DND-41 (cell line): Measurements from ENCODE around the gene SERPINA5.

ENCODE experiments used
- ATAC-seq: fragments of 200-7000 bp; cut with Tn5 transposase; 3 replicates; pipeline ENCODE4 v1.9.1; 2021; ENCODE audit warnings: low read depth; ENCODE audit not compliant: insufficient read depth
- DNase-seq: peaks from one replicate; pipeline ENCODE4 v3.0.0-alpha.2; 2020
- H2AFZ ChIP-seq: 2 replicates; pipeline ENCODE4 v1.6.0; 2012; ENCODE audit warnings: low read depth, low read length
- H3K27ac ChIP-seq: 2 replicates; pipeline ENCODE4 v1.5.1; 2012; ENCODE audit warnings: low read length, inconsistent platforms
- H3K27me3 ChIP-seq: fragments of 200-600 bp; sonication (generic); 2 replicates; pipeline ENCODE4 v1.6.0; 2012; ENCODE audit warnings: low read length, mild to moderate bottlenecking, inconsistent platforms; ENCODE audit not compliant: insufficient read depth, poor library complexity
- H3K36me3 ChIP-seq: 2 replicates; pipeline ENCODE4 v1.5.1; 2012; ENCODE audit warnings: low read length, inconsistent platforms; ENCODE audit not compliant: insufficient read depth
- H3K4me1 ChIP-seq: 2 replicates; pipeline ENCODE4 v1.5.1; 2012; ENCODE audit warnings: mild to moderate bottlenecking, low read length; ENCODE audit not compliant: insufficient read depth
- H3K4me2 ChIP-seq: 2 replicates; pipeline ENCODE4 v1.6.0; 2012; ENCODE audit warnings: mild to moderate bottlenecking, moderate library complexity, low read length, inconsistent platforms; ENCODE audit not compliant: insufficient read depth
- H3K4me3 ChIP-seq, 2 experiments: fragments of 200-600 bp in 1 of 2; shearing (Covaris generic) in 1 of 2; 2 replicates each; pipeline ENCODE4 v1.5.1; 2012 to 2016; ENCODE audit warnings: inconsistent platforms in 2 of 2, low read length in 2 of 2, mild to moderate bottlenecking in 2 of 2, low read depth in 1 of 2, moderate library complexity in 1 of 2
- H3K79me2 ChIP-seq: 2 replicates; pipeline ENCODE4 v1.6.0; 2012; ENCODE audit warnings: low read length, inconsistent platforms; ENCODE audit not compliant: insufficient read depth
- H3K9ac ChIP-seq: 2 replicates; pipeline ENCODE4 v1.6.0; 2012; ENCODE audit warnings: low read depth, mild to moderate bottlenecking, inconsistent platforms, low read length, moderate library complexity
- H3K9me3 ChIP-seq: 2 replicates; pipeline ENCODE4 v1.5.1; 2012; ENCODE audit warnings: low read length, moderate library complexity, mild to moderate bottlenecking, inconsistent platforms; ENCODE audit not compliant: insufficient read depth, severe bottlenecking
- H4K20me1 ChIP-seq: 2 replicates; pipeline ENCODE4 v1.6.0; 2012; ENCODE audit warnings: low read length; ENCODE audit not compliant: insufficient read depth
- CTCF ChIP-seq: IDR thresholded peaks from 2 replicates; pipeline ENCODE4 v1.5.1; 2012; ENCODE audit warnings: borderline replicate concordance, low read length, moderate library complexity, mild to moderate bottlenecking; ENCODE audit not compliant: poor library complexity, severe bottlenecking; ENCODE audit errors: extremely low read depth
- EZH2 ChIP-seq: IDR thresholded peaks from 3 replicates; pipeline ENCODE4 v1.6.1; 2012; ENCODE audit warnings: borderline replicate concordance, low read depth, mild to moderate bottlenecking, moderate library complexity, low read length, inconsistent platforms; ENCODE audit not compliant: severe bottlenecking

SERPINA5 gene

GRCh38 chr14:94584591-94585280, 3.5 kb downstream of the SERPINA5 start:
- H3K27me3 ChIP-seq = no peaks in the 10 kb centered on the region
- H4K20me1 ChIP-seq = no peaks in the 10 kb centered on the region
- no peak overlapping the region for H3K27ac ChIP-seq
- H3K4me2 ChIP-seq = no peak overlapping the region
- TF ChIP-seq CTCF (no peak), EZH2 (no peak)
- no peak overlapping the region for H3K4me3 ChIP-seq
- H2AFZ ChIP-seq = no peak overlapping the region
- H3K9ac ChIP-seq = no peak overlapping the region
- H3K36me3 ChIP-seq = no peaks in the 10 kb centered on the region
- DNase-seq (no peak), ATAC-seq (no peak)
- no peaks in the 10 kb centered on the region for H3K9me3 ChIP-seq
- no peaks in the 10 kb centered on the region for H3K4me1 ChIP-seq
- H3K79me2 ChIP-seq = no peaks in the 10 kb centered on the region

- DNase-seq (no peak), ATAC-seq (no peak)
- TF ChIP-seq EZH2 = no peak
- TF ChIP-seq CTCF = no peak
- no peak overlapping the region for H3K4me2 ChIP-seq
- no peaks in the 10 kb centered on the region for H3K4me1 ChIP-seq
- H3K27ac ChIP-seq = no peak overlapping the region
- no peak overlapping the region for H3K9ac ChIP-seq
- no peak overlapping the region for H3K4me3 ChIP-seq
- H4K20me1 ChIP-seq = no peaks in the 10 kb centered on the region
- no peaks in the 10 kb centered on the region for H3K9me3 ChIP-seq
- H3K79me2 ChIP-seq = no peaks in the 10 kb centered on the region
- H3K27me3 ChIP-seq = no peaks in the 10 kb centered on the region
- H2AFZ ChIP-seq = no peak overlapping the region
- no peaks in the 10 kb centered on the region for H3K36me3 ChIP-seq
These were observed 5.4 kb downstream of the SERPINA5 start for GRCh38 chr14:94586635-94587034.

- no peak overlapping the region for H2AFZ ChIP-seq
These were observed 7.1 kb downstream of the SERPINA5 start for GRCh38 chr14:94588311-94588710.

More at GRCh38 chr14:94588311-94588710, 7.1 kb downstream of the SERPINA5 start:
- no peaks in the 10 kb centered on the region for H3K4me1 ChIP-seq
- H3K27me3 ChIP-seq = no peaks in the 10 kb centered on the region
- ATAC-seq (no peak), DNase-seq (no peak)
- H4K20me1 ChIP-seq = no peaks in the 10 kb centered on the region
- no peak overlapping the region for H3K9ac ChIP-seq
- H3K79me2 ChIP-seq = no peaks in the 10 kb centered on the region
- no peak overlapping the region for H3K4me3 ChIP-seq
- H3K27ac ChIP-seq = no peak overlapping the region
- no peaks in the 10 kb centered on the region for H3K9me3 ChIP-seq
- H3K4me2 ChIP-seq = no peak overlapping the region
- H3K36me3 ChIP-seq = no peaks in the 10 kb centered on the region
- no peak for TF ChIP-seq EZH2
- no peak for TF ChIP-seq CTCF
